ENCODE measurements around the gene MAP3K1. TPM values are rescaled to one million over a fixed set of nuclear protein-coding genes. Genes with fewer than 3 reads are reported as not detected.

The MAP3K1 gene
- total and polyA plus RNA-seq, 2 experiments from 2014 or later, result 12.0 to 38.2 TPM

- H4K20me1 ChIP-seq (ENCODE audit: insufficient read depth, poor library complexity, severe bottlenecking), result no peaks in the 10 kb centered on the region
- DNase-seq (ENCODE audit: low spot score), result no peak
- WGBS (ENCODE audit: low lambda C conversion rate, missing lambda C conversion rate), result 68% methylated on average over 4 of the region's 4 CpGs
- H3K36me3 ChIP-seq (replicated peaks; ENCODE audit: insufficient read depth, low read depth), result no peaks in the 10 kb centered on the region
- no peak overlapping the region for H3K4me2 ChIP-seq
- no peaks in the 10 kb centered on the region for H3K9me3 ChIP-seq (ENCODE audit: low read depth)
- TF ChIP-seq EZH2phosphoT487 (IDR thresholded peaks at IDR 0.05; ENCODE audit: low read depth, severe bottlenecking, unreplicated experiment) (no peak), CTCF (IDR thresholded peaks at IDR 0.05; ENCODE audit: poor library complexity) (no peak), EZH2 (IDR thresholded peaks at IDR 0.05; ENCODE audit: borderline replicate concordance) (no peak)
- no peaks in the 10 kb centered on the region for H3K79me2 ChIP-seq
- H3K27ac ChIP-seq, result no peak overlapping the region
- H3K4me1 ChIP-seq (ENCODE audit: insufficient read depth), result no peaks in the 10 kb centered on the region
- no peaks in the 10 kb centered on the region for H3K27me3 ChIP-seq
- H3K4me3 ChIP-seq, result no peak overlapping the region
- no peaks in the 10 kb centered on the region for H3K9me2 ChIP-seq (replicated peaks; ENCODE audit: insufficient read depth)
- H2AFZ ChIP-seq, result no peak overlapping the region
Observed at GRCh38 chr5:56900395-56900794, 85.0 kb downstream of the MAP3K1 start.

GRCh38 chr5:56900858-56901578 lies 85.7 kb downstream of the MAP3K1 start:
- TF ChIP-seq CTCF (IDR thresholded peaks at IDR 0.05; ENCODE audit: poor library complexity) (peak; percentile 74), EZH2phosphoT487 (IDR thresholded peaks at IDR 0.05; ENCODE audit: low read depth, severe bottlenecking, unreplicated experiment) (no peak), EZH2 (IDR thresholded peaks at IDR 0.05; ENCODE audit: borderline replicate concordance) (no peak)
- Histone ChIP-seq H3K9me2 (replicated peaks; ENCODE audit: insufficient read depth) (no peaks in the 10 kb centered on the region), H3K4me3 (no peak overlapping the region), H3K4me1 (ENCODE audit: insufficient read depth) (no peaks in the 10 kb centered on the region), H3K4me2 (no peak overlapping the region), H3K79me2 (no peaks in the 10 kb centered on the region), H3K9me3 (ENCODE audit: low read depth) (no peaks in the 10 kb centered on the region), H3K27me3 (no peaks in the 10 kb centered on the region), H3K36me3 (replicated peaks; ENCODE audit: insufficient read depth, low read depth) (no peaks in the 10 kb centered on the region), H4K20me1 (ENCODE audit: insufficient read depth, poor library complexity, severe bottlenecking) (no peaks in the 10 kb centered on the region), H2AFZ (no peak overlapping the region), H3K27ac (no peak overlapping the region)
- 43% methylated on average over 3 of the region's 3 CpGs for WGBS (ENCODE audit: low lambda C conversion rate, missing lambda C conversion rate)
- peak; percentile 44 for DNase-seq (ENCODE audit: low spot score)

- peaks cover 8% of the 10 kb centered on the region for H3K4me1 ChIP-seq (ENCODE audit: insufficient read depth)
- no peaks in the 10 kb centered on the region for H3K36me3 ChIP-seq (replicated peaks; ENCODE audit: insufficient read depth, low read depth)
- peak overlapping the region; percentile 98 for H3K27ac ChIP-seq
- H3K9me3 ChIP-seq (ENCODE audit: low read depth), result no peaks in the 10 kb centered on the region
- DNase-seq (ENCODE audit: low spot score), result no peak
- H3K4me2 ChIP-seq, result peak overlapping the region; percentile 75
- TF ChIP-seq CTCF (IDR thresholded peaks at IDR 0.05; ENCODE audit: poor library complexity), result no peak
- TF ChIP-seq EZH2phosphoT487 (IDR thresholded peaks at IDR 0.05; ENCODE audit: low read depth, severe bottlenecking, unreplicated experiment), result no peak
- no peak for TF ChIP-seq EZH2 (IDR thresholded peaks at IDR 0.05; ENCODE audit: borderline replicate concordance)
- peaks cover 14% of the 10 kb centered on the region for H3K79me2 ChIP-seq
- H3K27me3 ChIP-seq, result no peaks in the 10 kb centered on the region
- H4K20me1 ChIP-seq (ENCODE audit: insufficient read depth, poor library complexity, severe bottlenecking), result no peaks in the 10 kb centered on the region
- H3K4me3 ChIP-seq, result peak overlapping the region; percentile 23
- no peaks in the 10 kb centered on the region for H3K9me2 ChIP-seq (replicated peaks; ENCODE audit: insufficient read depth)
- H2AFZ ChIP-seq, result peak overlapping the region; percentile 75
- 3% methylated on average over 19 of the region's 19 CpGs for WGBS (ENCODE audit: low lambda C conversion rate, missing lambda C conversion rate)
Observed at GRCh38 chr5:56908942-56909293, 93.6 kb downstream of the MAP3K1 start.
